T-cell (primary cell): ENCODE results near the gene CA10. TPM values are rescaled to one million over a fixed set of nuclear protein-coding genes. Genes with fewer than 3 reads are reported as not detected.
A peak's percentile ranks its signal among the peaks of the same experiment; 100 is the strongest.

Experiments
- ATAC-seq, 4 experiments: fragments of 200-7000 bp in 3 of 4; fragments of 150-1000 bp in 1 of 4; cut with Tn5 transposase; replicated peaks in 1 of 4; 1 replicate in 3 of 4; 2 replicates in 1 of 4; pipeline ENCODE4 v1.10.0; 2021; ENCODE audit warnings: moderate library complexity in 3 of 4, mild to moderate bottlenecking in 2 of 4, moderate number of reproducible peaks in 1 of 4
- CTCF ChIA-PET, 2 donors: fragments of 300-600 bp; sonication (Branson Sonifier 250); formaldehyde crosslinking; loops; one replicate each; lab custom pipeline; 2022; ENCODE audit warnings: antibody characterized with exemption in 2 of 2; lab: Charles Lee
- POLR2A ChIA-PET, 2 donors: fragments of 300-600 bp; sonication (Branson Sonifier 250); formaldehyde crosslinking; loops; one replicate each; lab custom pipeline; 2022; ENCODE audit warnings: antibody characterized with exemption in 2 of 2; lab: Charles Lee
- DNase-seq, 35 experiments: peaks; one replicate each; pipeline versions ENCODE4 v3.0.0 to v3.0.0-alpha.2; 2013 to 2023
- H3K27ac ChIP-seq: one replicate; pipeline ENCODE4 v1.5.1; 2013; ENCODE audit warnings: low read length
- H3K27me3 ChIP-seq, 2 experiments: replicated peaks in 1 of 2; 1 replicate in 1 of 2; 2 replicates in 1 of 2; pipeline versions ENCODE4 v1.6.1 to v1.7.0; 2013; ENCODE audit warnings: low read length in 1 of 2, mixed read lengths in 1 of 2; ENCODE audit not compliant: control insufficient read depth in 2 of 2, insufficient read depth in 2 of 2; ENCODE audit errors: extremely low read depth in 1 of 2
- H3K36me3 ChIP-seq, 2 donors: 1 replicate in 1 of 2; 2 replicates in 1 of 2; pipeline versions ENCODE4 v1.6.1 to v1.7.0; 2013; ENCODE audit warnings: low read length in 1 of 2; ENCODE audit not compliant: control insufficient read depth in 2 of 2, insufficient read depth in 1 of 2; ENCODE audit errors: extremely low read depth in 1 of 2
- H3K4me1 ChIP-seq, 2 experiments: 1 replicate in 1 of 2; 2 replicates in 1 of 2; pipeline versions ENCODE4 v1.6.1 to v1.7.0; 2013; ENCODE audit warnings: low read length in 2 of 2, mixed read lengths in 1 of 2; ENCODE audit not compliant: insufficient read depth in 2 of 2, control insufficient read depth in 1 of 2; ENCODE audit errors: extremely low read depth in 1 of 2
- H3K4me3 ChIP-seq, 2 donors: 1 replicate in 1 of 2; 2 replicates in 1 of 2; pipeline versions ENCODE4 v1.5.1 to v1.7.0; 2013; ENCODE audit warnings: mild to moderate bottlenecking in 2 of 2, low read length in 1 of 2, moderate library complexity in 1 of 2; ENCODE audit not compliant: control insufficient read depth in 1 of 2; ENCODE audit errors: extremely low read depth in 1 of 2
- H3K9me3 ChIP-seq: 2 replicates; pipeline ENCODE4 v1.7.0; 2013
- H3K27ac Mint-ChIP-seq, 2 donors: one replicate each; pipeline ENCODE4 v1.8.0; 2020 to 2021; ENCODE audit warnings: mild to moderate bottlenecking in 2 of 2, mixed read lengths in 2 of 2
- H3K27me3 Mint-ChIP-seq, 2 donors: one replicate each; pipeline ENCODE4 v1.8.0; 2021 to 2022; ENCODE audit warnings: mixed read lengths in 2 of 2
- H3K36me3 Mint-ChIP-seq: one replicate; pipeline ENCODE4 v1.8.0; 2021; ENCODE audit warnings: mixed read lengths
- H3K4me1 Mint-ChIP-seq, 3 donors: one replicate each; pipeline ENCODE4 v1.8.0; 2020 to 2022; ENCODE audit warnings: mixed read lengths in 3 of 3, mild to moderate bottlenecking in 1 of 3
- H3K4me3 Mint-ChIP-seq, 3 donors: one replicate each; pipeline ENCODE4 v1.8.0; 2020 to 2022; ENCODE audit warnings: mild to moderate bottlenecking in 3 of 3, mixed read lengths in 3 of 3, moderate library complexity in 3 of 3
- H3K9me3 Mint-ChIP-seq, 3 donors: one replicate each; pipeline ENCODE4 v1.8.0; 2020 to 2022; ENCODE audit warnings: mixed read lengths in 3 of 3
- WGBS: methylation state at CpG from one replicate; pipeline ENCODE4 v1.1.5; 2013; ENCODE audit warnings: missing lambda C conversion rate; ENCODE audit not compliant: insufficient coverage; 5-methylcytosine and 5-hydroxymethylcytosine counted together
- total RNA-seq, 35 experiments: library from RNA in 6 of 35; stranded (reverse) in 6 of 35; fragments of 120-200 nt in 1 of 35; gene quantifications; one replicate each; pipeline versions ENCODE4 v1.2.1 to v1.2.4 and lab custom pipeline; 2013 to 2026

The CA10 gene
- total RNA-seq, 5 donors from 2014 or later (not counting 1 experiment from before 2014, with no cell fraction given) = 0.30 TPM; not detected in 4

- ChIA-PET CTCF (no interaction called here), POLR2A (no interaction called here)
- peak overlapping the region in 1 of 2 donors; percentile 32 for H3K4me3 ChIP-seq
- H3K27ac ChIP-seq = no peak overlapping the region
- H3K9me3 ChIP-seq = peaks cover 4% of the 10 kb centered on the region
- no peak overlapping the region for H3K4me3 Mint-ChIP-seq
- no peaks in the 10 kb centered on the region for H3K27me3 ChIP-seq
- no peaks in the 10 kb centered on the region for H3K36me3 ChIP-seq
- no peaks in the 10 kb centered on the region for H3K4me1 Mint-ChIP-seq
- peaks cover 8 to 33% (median 16%) of the 10 kb centered on the region in 3 donors for H3K9me3 Mint-ChIP-seq
- DNase-seq (no peak), ATAC-seq (no peak)
- 87% methylated on average over 7 of the region's 7 CpGs for WGBS
- no peaks in the 10 kb centered on the region for H3K4me1 ChIP-seq
- H3K27me3 Mint-ChIP-seq = peaks cover 1 to 5% of the 10 kb centered on the region in 2 donors
- H3K36me3 Mint-ChIP-seq = no peaks in the 10 kb centered on the region
- H3K27ac Mint-ChIP-seq = no peak overlapping the region
Measured at GRCh38 chr17:51961689-51962088, 196.8 kb downstream of the CA10 start.

GRCh38 chr17:51957786-51958185 lies 200.7 kb downstream of the CA10 start:
- Histone ChIP-seq H3K4me3 (no peak overlapping the region), H3K4me1 (no peaks in the 10 kb centered on the region), H3K27ac (no peak overlapping the region), H3K27me3 (no peaks in the 10 kb centered on the region), H3K36me3 (no peaks in the 10 kb centered on the region), H3K9me3 (peaks cover 3% of the 10 kb centered on the region)
- WGBS = 79% methylated on average over 3 of the region's 5 CpGs
- no peak overlapping the region for H3K4me3 Mint-ChIP-seq
- H3K4me1 Mint-ChIP-seq = no peaks in the 10 kb centered on the region
- no peak overlapping the region for H3K27ac Mint-ChIP-seq
- peaks cover 4 to 17% (median 9%) of the 10 kb centered on the region in 3 donors for H3K9me3 Mint-ChIP-seq
- H3K36me3 Mint-ChIP-seq = no peaks in the 10 kb centered on the region
- peaks cover 3 to 5% of the 10 kb centered on the region in 2 donors for H3K27me3 Mint-ChIP-seq
- ATAC-seq = no peak
- no peak for DNase-seq
- ChIA-PET CTCF (no interaction called here), POLR2A (interaction anchor here in 1 of 2 donors (0.5 kb wide), 1 partner anchor 18 kb away, joined by 3 read pairs; no protein-coding TSS in a partner anchor)

DNA sequence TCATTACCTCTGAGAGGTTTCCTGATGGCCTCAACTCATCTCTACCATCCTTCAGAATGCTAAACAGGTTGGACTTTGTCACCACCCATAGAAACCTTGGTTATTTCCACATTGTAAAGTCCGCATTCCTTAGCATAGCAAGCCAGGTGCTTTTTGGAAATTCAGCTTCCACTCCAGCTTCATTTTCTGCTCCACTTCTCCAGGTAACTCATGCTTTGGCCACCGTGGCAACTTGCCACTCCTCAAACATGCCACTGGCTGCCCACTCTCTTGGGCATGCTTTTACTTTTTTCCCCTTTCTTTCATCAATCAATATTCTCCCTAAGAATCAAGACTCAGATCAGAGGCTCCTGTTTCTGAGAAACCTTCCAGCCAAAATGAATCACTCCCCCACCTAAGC lies 203.3 kb downstream of the CA10 start:
- no peak overlapping the region for H3K27ac Mint-ChIP-seq
- peaks cover 3 to 9% of the 10 kb centered on the region in 2 donors for H3K27me3 Mint-ChIP-seq
- Histone ChIP-seq H3K27ac (no peak overlapping the region), H3K4me3 (no peak overlapping the region), H3K27me3 (no peaks in the 10 kb centered on the region), H3K4me1 (no peaks in the 10 kb centered on the region), H3K36me3 (no peaks in the 10 kb centered on the region), H3K9me3 (no peaks in the 10 kb centered on the region)
- 68% methylated on average over 2 of the region's 2 CpGs for WGBS
- peaks cover 4 to 8% (median 4%) of the 10 kb centered on the region in 3 donors for H3K9me3 Mint-ChIP-seq
- ChIA-PET CTCF (no interaction called here), POLR2A (no interaction called here)
- H3K4me1 Mint-ChIP-seq = no peaks in the 10 kb centered on the region
- ATAC-seq (no peak), DNase-seq (no peak)
- H3K36me3 Mint-ChIP-seq = no peaks in the 10 kb centered on the region
- no peak overlapping the region for H3K4me3 Mint-ChIP-seq

DNA sequence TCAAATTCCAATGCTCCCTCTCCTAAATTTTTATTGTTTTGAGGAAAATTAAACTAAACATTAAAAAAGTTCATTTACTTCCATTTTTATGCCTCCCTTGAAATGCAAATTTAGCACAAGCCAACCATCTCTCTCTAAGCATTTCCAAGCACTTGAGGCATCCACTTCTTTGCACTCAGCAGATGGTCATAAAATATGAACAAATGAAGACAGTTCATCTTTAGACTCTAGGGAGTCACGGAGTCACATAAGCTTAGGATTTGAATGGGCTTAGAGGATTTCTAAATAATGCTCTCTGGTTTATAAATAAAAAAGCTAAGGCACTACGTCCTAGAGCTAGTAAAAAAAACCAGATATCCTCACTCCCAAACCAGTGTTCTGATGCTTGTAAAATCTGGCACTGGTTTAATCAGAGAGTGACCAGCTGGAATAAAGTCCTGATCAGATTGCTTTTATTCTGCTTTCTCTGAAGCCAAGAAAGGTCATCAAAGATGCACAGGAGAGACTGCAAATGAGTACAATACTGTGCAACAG lies 204.2 kb downstream of the CA10 start:
- WGBS = no CpG with 5 or more reads among the region's 2 CpGs
- no peaks in the 10 kb centered on the region for H3K4me1 Mint-ChIP-seq
- no peaks in the 10 kb centered on the region for H3K9me3 ChIP-seq
- no peaks in the 10 kb centered on the region for H3K36me3 ChIP-seq
- POLR2A ChIA-PET = no interaction called here
- H3K27me3 ChIP-seq = no peaks in the 10 kb centered on the region
- H3K4me3 Mint-ChIP-seq = no peak overlapping the region
- H3K9me3 Mint-ChIP-seq = peaks cover 0 to 6% (median 4%) of the 10 kb centered on the region in 3 donors
- no peak for ATAC-seq
- H3K27ac Mint-ChIP-seq = no peak overlapping the region
- H3K4me3 ChIP-seq = no peak overlapping the region
- H3K4me1 ChIP-seq = no peaks in the 10 kb centered on the region
- H3K27me3 Mint-ChIP-seq = peaks cover 3 to 13% of the 10 kb centered on the region in 2 donors
- CTCF ChIA-PET = no interaction called here
- no peak overlapping the region for H3K27ac ChIP-seq
- DNase-seq = no peak
- H3K36me3 Mint-ChIP-seq = no peaks in the 10 kb centered on the region

DNA sequence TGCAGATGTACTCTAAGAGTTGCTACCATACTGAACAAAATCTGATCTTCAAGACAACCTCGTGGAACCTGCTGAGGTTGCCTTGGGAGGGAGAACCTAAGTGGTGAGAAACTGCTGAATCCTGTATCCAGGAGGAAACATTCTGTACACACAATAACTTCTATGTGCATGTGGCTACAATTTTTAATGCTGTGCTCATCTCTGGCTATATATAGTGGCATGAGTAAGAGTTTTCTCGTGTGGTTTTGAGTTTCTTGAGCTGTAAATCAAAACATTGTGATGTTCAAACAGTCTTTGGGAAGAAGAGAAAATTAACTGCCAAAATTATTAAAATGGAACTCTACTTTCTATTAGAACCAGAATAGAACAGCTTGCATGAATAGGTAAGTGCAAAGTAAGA lies 206.8 kb downstream of the CA10 start:
- H3K27me3 Mint-ChIP-seq = peaks cover 8 to 12% of the 10 kb centered on the region in 2 donors
- no peak overlapping the region for H3K27ac ChIP-seq
- H3K9me3 Mint-ChIP-seq = peaks cover 0 to 5% (median 4%) of the 10 kb centered on the region in 3 donors
- H3K36me3 Mint-ChIP-seq = no peaks in the 10 kb centered on the region
- H3K27ac Mint-ChIP-seq = no peak overlapping the region
- H3K36me3 ChIP-seq = no peaks in the 10 kb centered on the region
- WGBS = no CpG with 5 or more reads among the region's 2 CpGs
- no peaks in the 10 kb centered on the region for H3K9me3 ChIP-seq
- no peak for DNase-seq
- ChIA-PET POLR2A (no interaction called here), CTCF (no interaction called here)
- no peaks in the 10 kb centered on the region for H3K4me1 ChIP-seq
- no peak overlapping the region for H3K4me3 Mint-ChIP-seq
- H3K4me3 ChIP-seq = no peak overlapping the region
- H3K4me1 Mint-ChIP-seq = no peaks in the 10 kb centered on the region
- no peaks in the 10 kb centered on the region for H3K27me3 ChIP-seq
- no peak for ATAC-seq

DNA sequence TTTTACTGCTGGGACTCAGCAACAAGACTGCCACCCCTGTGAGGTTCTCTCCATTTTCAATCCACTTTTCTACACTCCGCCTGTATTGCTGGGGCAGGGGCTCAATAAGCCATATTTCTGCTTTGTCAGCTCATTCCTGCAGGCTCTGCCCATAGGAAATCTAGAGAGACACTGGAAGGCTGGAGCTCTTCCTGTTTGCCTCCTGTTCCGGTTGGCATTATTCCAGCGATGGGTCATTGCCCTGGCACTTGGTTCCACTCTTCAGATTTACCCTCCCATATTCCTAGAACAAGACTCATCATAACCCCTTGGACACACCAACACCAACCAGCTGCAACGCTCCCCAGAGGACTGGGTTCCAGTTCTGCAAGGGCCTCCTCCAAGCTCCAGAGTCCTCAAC lies 210.4 kb downstream of the CA10 start:
- ChIA-PET CTCF (no interaction called here), POLR2A (no interaction called here)
- Histone ChIP-seq H3K27ac (no peak overlapping the region), H3K4me1 (no peaks in the 10 kb centered on the region), H3K36me3 (no peaks in the 10 kb centered on the region), H3K4me3 (no peak overlapping the region), H3K9me3 (no peaks in the 10 kb centered on the region), H3K27me3 (no peaks in the 10 kb centered on the region)
- no peak for ATAC-seq
- WGBS = 75% methylated on average over 3 of the region's 4 CpGs
- Mint-ChIP-seq H3K27ac (no peak overlapping the region), H3K4me3 (no peak overlapping the region), H3K9me3 (peaks cover 0 to 5% (median 4%) of the 10 kb centered on the region in 3 donors), H3K36me3 (no peaks in the 10 kb centered on the region), H3K4me1 (no peaks in the 10 kb centered on the region), H3K27me3 (peaks cover 7 to 19% of the 10 kb centered on the region in 2 donors)
- DNase-seq = no peak
